ENCODE data around the gene MMAB.

MMAB gene

GRCh38 chr12:109563291-109564284, 9.7 kb downstream of the MMAB start:
- DNase-seq (ENCODE audit: low read depth): no peak
- no peak overlapping the region for H3K4me3 ChIP-seq (ENCODE audit: low read depth, low read length)
- TF ChIP-seq CTCF (IDR thresholded peaks at IDR 0.05; ENCODE audit: low read depth, low read length, missing control alignments): no peak

GRCh38 chr12:109562871-109563270, 10.4 kb downstream of the MMAB start:
- no peak overlapping the region for H3K4me3 ChIP-seq (ENCODE audit: low read depth, low read length)
- TF ChIP-seq CTCF (IDR thresholded peaks at IDR 0.05; ENCODE audit: low read depth, low read length, missing control alignments): no peak
- DNase-seq (ENCODE audit: low read depth): no peak

- no peak for TF ChIP-seq CTCF (IDR thresholded peaks at IDR 0.05; ENCODE audit: low read depth, low read length, missing control alignments)
- DNase-seq (ENCODE audit: low read depth): no peak
- H3K4me3 ChIP-seq (ENCODE audit: low read depth, low read length): no peak overlapping the region
Measured at GRCh38 chr12:109561711-109562030, 11.6 kb downstream of the MMAB start.

- H3K4me3 ChIP-seq (ENCODE audit: low read depth, low read length): no peak overlapping the region
- no peak for TF ChIP-seq CTCF (IDR thresholded peaks at IDR 0.05; ENCODE audit: low read depth, low read length, missing control alignments)
- no peak for DNase-seq (ENCODE audit: low read depth)
Measured at GRCh38 chr12:109560867-109561710, 12.2 kb downstream of the MMAB start.

- no peak for TF ChIP-seq CTCF (IDR thresholded peaks at IDR 0.05; ENCODE audit: low read depth, low read length, missing control alignments)
- no peak overlapping the region for H3K4me3 ChIP-seq (ENCODE audit: low read depth, low read length)
- DNase-seq (ENCODE audit: low read depth): no peak
Measured at GRCh38 chr12:109559601-109560000, 13.7 kb downstream of the MMAB start.

- H3K4me3 ChIP-seq (ENCODE audit: low read depth, low read length): no peak overlapping the region
- no peak for DNase-seq (ENCODE audit: low read depth)
- no peak for TF ChIP-seq CTCF (IDR thresholded peaks at IDR 0.05; ENCODE audit: low read depth, low read length, missing control alignments)
Measured at GRCh38 chr12:109559200-109559505, 14.2 kb downstream of the MMAB start.
